Measurements from ENCODE around the gene SNX18. TPM values are rescaled to one million over a fixed set of nuclear protein-coding genes. Genes with fewer than 3 reads are reported as not detected.

The SNX18 gene
- total RNA-seq, 1 donor from 2014 or later, result 38.8 TPM

DNA sequence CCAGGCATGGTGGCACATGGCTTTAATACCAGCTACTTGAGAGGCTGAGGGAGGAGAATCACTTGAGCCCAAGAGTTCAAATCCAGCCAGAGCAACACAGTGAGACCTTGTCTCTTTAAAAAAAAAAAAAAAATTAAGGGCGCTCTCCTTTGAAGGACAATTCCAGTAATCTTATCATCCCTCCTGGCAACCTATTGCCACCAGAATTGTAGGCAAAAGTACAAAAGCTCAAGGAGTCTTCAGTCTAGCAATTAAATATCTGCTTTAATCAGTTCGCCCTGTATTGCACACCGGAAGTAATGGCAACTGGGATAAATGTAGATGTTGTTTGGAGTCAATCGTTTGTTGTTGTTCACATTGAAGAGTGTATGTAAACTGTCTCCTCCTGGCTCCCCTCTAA lies 7.7 kb downstream of the SNX18 start:
- no peak overlapping the region for H3K4me3 ChIP-seq (ENCODE audit: insufficient read depth, low read depth, low read length)
- no peak overlapping the region for H3K4me2 ChIP-seq (ENCODE audit: low read length)
- peaks cover 21% of the 10 kb centered on the region for H3K4me1 Mint-ChIP-seq (ENCODE audit: low read depth, unreplicated experiment)
- peaks cover 100% of the 10 kb centered on the region for H3K79me2 ChIP-seq (ENCODE audit: insufficient read depth, low read length)
- DNase-seq (ENCODE audit: low read depth) (no peak), FAIRE-seq (no peak)
- H3K4me3 Mint-ChIP-seq (ENCODE audit: unreplicated experiment), result no peak overlapping the region
- H3K9me3 ChIP-seq (ENCODE audit: insufficient read depth, low read depth, low read length), result no peaks in the 10 kb centered on the region
- H3K36me3 ChIP-seq (ENCODE audit: insufficient read depth, low read length), result no peaks in the 10 kb centered on the region
- H3K27ac Mint-ChIP-seq (ENCODE audit: unreplicated experiment), result no peak overlapping the region
- no peak overlapping the region for H3K9ac ChIP-seq (ENCODE audit: low read length)
- no peaks in the 10 kb centered on the region for H3K9me3 Mint-ChIP-seq (ENCODE audit: unreplicated experiment)
- H3K4me1 ChIP-seq (ENCODE audit: insufficient read depth, low read length), result peaks cover 36% of the 10 kb centered on the region
- peaks cover 2% of the 10 kb centered on the region for H3K36me3 Mint-ChIP-seq (ENCODE audit: low read depth, unreplicated experiment)
- TF ChIP-seq, protein P1, sequence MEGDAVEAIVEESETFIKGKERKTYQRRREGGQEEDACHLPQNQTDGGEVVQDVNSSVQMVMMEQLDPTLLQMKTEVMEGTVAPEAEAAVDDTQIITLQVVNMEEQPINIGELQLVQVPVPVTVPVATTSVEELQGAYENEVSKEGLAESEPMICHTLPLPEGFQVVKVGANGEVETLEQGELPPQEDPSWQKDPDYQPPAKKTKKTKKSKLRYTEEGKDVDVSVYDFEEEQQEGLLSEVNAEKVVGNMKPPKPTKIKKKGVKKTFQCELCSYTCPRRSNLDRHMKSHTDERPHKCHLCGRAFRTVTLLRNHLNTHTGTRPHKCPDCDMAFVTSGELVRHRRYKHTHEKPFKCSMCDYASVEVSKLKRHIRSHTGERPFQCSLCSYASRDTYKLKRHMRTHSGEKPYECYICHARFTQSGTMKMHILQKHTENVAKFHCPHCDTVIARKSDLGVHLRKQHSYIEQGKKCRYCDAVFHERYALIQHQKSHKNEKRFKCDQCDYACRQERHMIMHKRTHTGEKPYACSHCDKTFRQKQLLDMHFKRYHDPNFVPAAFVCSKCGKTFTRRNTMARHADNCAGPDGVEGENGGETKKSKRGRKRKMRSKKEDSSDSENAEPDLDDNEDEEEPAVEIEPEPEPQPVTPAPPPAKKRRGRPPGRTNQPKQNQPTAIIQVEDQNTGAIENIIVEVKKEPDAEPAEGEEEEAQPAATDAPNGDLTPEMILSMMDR (IDR thresholded peaks at IDR 0.05; ENCODE audit: insufficient read depth, low read depth, low read length), result no peak
- no peak for TF ChIP-seq EZH2 (IDR thresholded peaks at IDR 0.05; ENCODE audit: insufficient read depth, low read length)
- no peak overlapping the region for H3K27ac ChIP-seq (ENCODE audit: low read depth, low read length)
- no peaks in the 10 kb centered on the region for H3K27me3 Mint-ChIP-seq (ENCODE audit: low read depth, unreplicated experiment)
- no peaks in the 10 kb centered on the region for H3K27me3 ChIP-seq (ENCODE audit: insufficient read depth, low read length)
- H4K20me1 ChIP-seq (ENCODE audit: insufficient read depth, low read length), result peaks cover 99% of the 10 kb centered on the region
- H2AFZ ChIP-seq (ENCODE audit: low read depth, low read length), result no peak overlapping the region

DNA sequence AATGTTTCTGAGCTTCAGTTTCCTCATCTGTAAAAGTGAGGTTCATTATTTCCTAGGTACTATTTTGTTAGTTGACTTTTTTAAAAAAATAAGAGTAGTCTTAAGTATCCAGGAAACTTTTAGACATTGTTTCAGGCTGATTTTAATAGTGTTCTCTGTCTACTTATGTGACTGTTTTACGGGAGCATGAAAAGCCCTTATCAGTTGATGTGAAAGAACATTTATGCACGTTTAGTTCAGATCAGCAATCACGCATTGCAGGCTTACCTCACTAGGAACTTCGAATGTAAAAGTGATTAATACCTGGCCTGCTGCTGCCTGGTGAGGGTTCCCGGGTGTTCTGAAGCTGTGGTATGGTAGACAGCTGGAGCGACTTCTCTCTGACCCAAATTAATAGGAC lies 8.1 kb downstream of the SNX18 start:
- H3K4me1 ChIP-seq (ENCODE audit: insufficient read depth, low read length), result peaks cover 36% of the 10 kb centered on the region
- TF ChIP-seq EZH2 (IDR thresholded peaks at IDR 0.05; ENCODE audit: insufficient read depth, low read length), result no peak
- TF ChIP-seq, protein P1 (IDR thresholded peaks at IDR 0.05; ENCODE audit: insufficient read depth, low read depth, low read length), result no peak
- H2AFZ ChIP-seq (ENCODE audit: low read depth, low read length), result no peak overlapping the region
- Mint-ChIP-seq H3K36me3 (ENCODE audit: low read depth, unreplicated experiment) (peaks cover 2% of the 10 kb centered on the region), H3K27ac (ENCODE audit: unreplicated experiment) (no peak overlapping the region), H3K9me3 (ENCODE audit: unreplicated experiment) (no peaks in the 10 kb centered on the region), H3K4me1 (ENCODE audit: low read depth, unreplicated experiment) (peaks cover 21% of the 10 kb centered on the region), H3K27me3 (ENCODE audit: low read depth, unreplicated experiment) (no peaks in the 10 kb centered on the region), H3K4me3 (ENCODE audit: unreplicated experiment) (no peak overlapping the region)
- peaks cover 98% of the 10 kb centered on the region for H4K20me1 ChIP-seq (ENCODE audit: insufficient read depth, low read length)
- H3K36me3 ChIP-seq (ENCODE audit: insufficient read depth, low read length), result no peaks in the 10 kb centered on the region
- no peaks in the 10 kb centered on the region for H3K27me3 ChIP-seq (ENCODE audit: insufficient read depth, low read length)
- H3K4me3 ChIP-seq (ENCODE audit: insufficient read depth, low read depth, low read length), result no peak overlapping the region
- DNase-seq (ENCODE audit: low read depth) (no peak), FAIRE-seq (no peak)
- H3K4me2 ChIP-seq (ENCODE audit: low read length), result no peak overlapping the region
- H3K79me2 ChIP-seq (ENCODE audit: insufficient read depth, low read length), result peaks cover 99% of the 10 kb centered on the region
- H3K9ac ChIP-seq (ENCODE audit: low read length), result no peak overlapping the region
- no peak overlapping the region for H3K27ac ChIP-seq (ENCODE audit: low read depth, low read length)
- H3K9me3 ChIP-seq (ENCODE audit: insufficient read depth, low read depth, low read length), result no peaks in the 10 kb centered on the region

- Mint-ChIP-seq H3K4me3 (ENCODE audit: unreplicated experiment) (no peak overlapping the region), H3K27ac (ENCODE audit: unreplicated experiment) (no peak overlapping the region), H3K27me3 (ENCODE audit: low read depth, unreplicated experiment) (no peaks in the 10 kb centered on the region), H3K9me3 (ENCODE audit: unreplicated experiment) (no peaks in the 10 kb centered on the region), H3K36me3 (ENCODE audit: low read depth, unreplicated experiment) (peaks cover 2% of the 10 kb centered on the region), H3K4me1 (ENCODE audit: low read depth, unreplicated experiment) (peaks cover 29% of the 10 kb centered on the region)
- Histone ChIP-seq H2AFZ (ENCODE audit: low read depth, low read length) (no peak overlapping the region), H4K20me1 (ENCODE audit: insufficient read depth, low read length) (peaks cover 97% of the 10 kb centered on the region), H3K4me1 (ENCODE audit: insufficient read depth, low read length) (peaks cover 37% of the 10 kb centered on the region), H3K27ac (ENCODE audit: low read depth, low read length) (no peak overlapping the region), H3K79me2 (ENCODE audit: insufficient read depth, low read length) (peaks cover 98% of the 10 kb centered on the region), H3K4me3 (ENCODE audit: insufficient read depth, low read depth, low read length) (no peak overlapping the region), H3K4me2 (ENCODE audit: low read length) (no peak overlapping the region), H3K36me3 (ENCODE audit: insufficient read depth, low read length) (no peaks in the 10 kb centered on the region), H3K9ac (ENCODE audit: low read length) (no peak overlapping the region), H3K27me3 (ENCODE audit: insufficient read depth, low read length) (no peaks in the 10 kb centered on the region), H3K9me3 (ENCODE audit: insufficient read depth, low read depth, low read length) (no peaks in the 10 kb centered on the region)
- DNase-seq (ENCODE audit: low read depth), result no peak
- no peak for FAIRE-seq
- TF ChIP-seq, protein P1 (IDR thresholded peaks at IDR 0.05; ENCODE audit: insufficient read depth, low read depth, low read length), result no peak
- no peak for TF ChIP-seq EZH2 (IDR thresholded peaks at IDR 0.05; ENCODE audit: insufficient read depth, low read length)
Measured at GRCh38 chr5:54526604-54527288, 9.2 kb downstream of the SNX18 start.
